DOHH2 (cell line): ENCODE results near the gene PRR9.

ENCODE experiments used
- H3F3A ChIP-seq: fragments of 200-600 bp; sonication (generic), shearing (Covaris generic); 2 replicates; pipeline ENCODE4 v1.6.0; 2016; ENCODE audit warnings: antibody characterized with exemption, mild to moderate bottlenecking; ENCODE audit not compliant: control insufficient read depth, insufficient read depth
- H3K27ac ChIP-seq: fragments of 200-600 bp; sonication (generic); 2 replicates; pipeline ENCODE4 v1.5.1; 2014; ENCODE audit warnings: low read depth, mild to moderate bottlenecking, low read length, moderate library complexity
- H3K27me3 ChIP-seq: fragments of 200-600 bp; sonication (generic); 2 replicates; pipeline ENCODE4 v1.6.1; 2014; ENCODE audit warnings: mild to moderate bottlenecking, low read length, mixed read lengths; ENCODE audit not compliant: control insufficient read depth
- H3K36me3 ChIP-seq: fragments of 200-600 bp; sonication (generic); 2 replicates; pipeline ENCODE4 v1.6.1; 2014; ENCODE audit warnings: mild to moderate bottlenecking, low read length, moderate library complexity, mixed read lengths; ENCODE audit not compliant: control insufficient read depth
- H3K4me1 ChIP-seq: fragments of 200-600 bp; sonication (generic); 2 replicates; pipeline ENCODE4 v1.6.1; 2014; ENCODE audit warnings: mild to moderate bottlenecking, low read length, mixed read lengths; ENCODE audit not compliant: control insufficient read depth
- H3K4me2 ChIP-seq: fragments of 200-600 bp; sonication (generic); 2 replicates; pipeline ENCODE4 v1.6.0; 2014; ENCODE audit warnings: mild to moderate bottlenecking, low read length, moderate library complexity
- H3K4me3 ChIP-seq: fragments of 200-600 bp; sonication (generic); 2 replicates; pipeline ENCODE4 v1.5.1; 2014; ENCODE audit warnings: mild to moderate bottlenecking, low read length, mixed read lengths
- H3K79me2 ChIP-seq: fragments of 200-600 bp; sonication (generic); 2 replicates; pipeline ENCODE4 v1.6.1; 2014; ENCODE audit warnings: mild to moderate bottlenecking, low read length, mixed read lengths; ENCODE audit not compliant: control insufficient read depth
- H3K9me2 ChIP-seq: fragments of 200-600 bp; sonication (generic); replicated peaks from 2 replicates; pipeline ENCODE4 v1.6.1; 2014; ENCODE audit warnings: mild to moderate bottlenecking, low read length, mixed read lengths; ENCODE audit not compliant: control insufficient read depth
- H3K9me3 ChIP-seq: fragments of 200-600 bp; sonication (generic); 2 replicates; pipeline ENCODE4 v1.6.1; 2014; ENCODE audit warnings: antibody characterized with exemption, low read length, mixed read lengths; ENCODE audit not compliant: control insufficient read depth, insufficient read depth
- H4K20me1 ChIP-seq: fragments of 200-600 bp; sonication (generic); 2 replicates; pipeline ENCODE4 v1.6.0; 2014; ENCODE audit warnings: low read depth, mild to moderate bottlenecking, antibody characterized with exemption, low read length, moderate library complexity; ENCODE audit not compliant: control insufficient read depth, insufficient read depth
- EZH2phosphoT487 ChIP-seq: fragments of 200-600 bp; sonication (generic); IDR thresholded peaks from 2 replicates; pipeline ENCODE4 v1.6.1; 2017; ENCODE audit warnings: borderline replicate concordance, mild to moderate bottlenecking, antibody characterized with exemption, low read length, moderate library complexity, mixed read lengths
- TF ChIP-seq, protein P1 (sequence below): fragments of 200-600 bp; sonication (generic); IDR thresholded peaks from one replicate; pipeline ENCODE4 v1.5.1; 2014; ENCODE audit warnings: antibody characterized with exemption, mild to moderate bottlenecking, low read depth, low read length; ENCODE audit not compliant: poor library complexity, severe bottlenecking

PRR9 gene

DNA sequence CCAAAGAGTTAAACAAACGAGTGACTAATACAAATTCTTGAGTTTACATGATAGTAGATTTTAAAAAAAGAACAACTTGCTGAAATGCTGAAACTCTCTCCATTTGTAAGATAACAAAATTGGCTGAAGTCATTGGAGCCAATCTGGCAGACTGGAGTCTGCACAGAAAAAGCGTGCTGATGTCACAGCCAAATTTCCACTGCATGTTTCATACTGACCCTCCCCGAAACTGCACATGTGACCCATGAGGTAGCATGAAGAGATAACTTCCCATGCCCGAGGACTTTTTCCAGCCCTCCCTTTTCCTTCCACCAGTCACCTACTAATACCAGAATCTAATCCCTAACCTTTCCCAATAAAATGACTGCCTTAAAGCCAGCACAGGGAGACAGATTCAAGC is 15.4 kb upstream of the PRR9 start:
- no peaks in the 10 kb centered on the region for H4K20me1 ChIP-seq
- H3K79me2 ChIP-seq, result no peaks in the 10 kb centered on the region
- H3K27ac ChIP-seq, result no peak overlapping the region
- H3K27me3 ChIP-seq, result no peaks in the 10 kb centered on the region
- no peaks in the 10 kb centered on the region for H3K9me2 ChIP-seq
- no peaks in the 10 kb centered on the region for H3K4me1 ChIP-seq
- H3K9me3 ChIP-seq, result no peaks in the 10 kb centered on the region
- no peaks in the 10 kb centered on the region for H3K36me3 ChIP-seq
- H3K4me3 ChIP-seq, result no peak overlapping the region
- TF ChIP-seq, protein P1, sequence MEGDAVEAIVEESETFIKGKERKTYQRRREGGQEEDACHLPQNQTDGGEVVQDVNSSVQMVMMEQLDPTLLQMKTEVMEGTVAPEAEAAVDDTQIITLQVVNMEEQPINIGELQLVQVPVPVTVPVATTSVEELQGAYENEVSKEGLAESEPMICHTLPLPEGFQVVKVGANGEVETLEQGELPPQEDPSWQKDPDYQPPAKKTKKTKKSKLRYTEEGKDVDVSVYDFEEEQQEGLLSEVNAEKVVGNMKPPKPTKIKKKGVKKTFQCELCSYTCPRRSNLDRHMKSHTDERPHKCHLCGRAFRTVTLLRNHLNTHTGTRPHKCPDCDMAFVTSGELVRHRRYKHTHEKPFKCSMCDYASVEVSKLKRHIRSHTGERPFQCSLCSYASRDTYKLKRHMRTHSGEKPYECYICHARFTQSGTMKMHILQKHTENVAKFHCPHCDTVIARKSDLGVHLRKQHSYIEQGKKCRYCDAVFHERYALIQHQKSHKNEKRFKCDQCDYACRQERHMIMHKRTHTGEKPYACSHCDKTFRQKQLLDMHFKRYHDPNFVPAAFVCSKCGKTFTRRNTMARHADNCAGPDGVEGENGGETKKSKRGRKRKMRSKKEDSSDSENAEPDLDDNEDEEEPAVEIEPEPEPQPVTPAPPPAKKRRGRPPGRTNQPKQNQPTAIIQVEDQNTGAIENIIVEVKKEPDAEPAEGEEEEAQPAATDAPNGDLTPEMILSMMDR, result no peak
- no peak for TF ChIP-seq EZH2phosphoT487
- no peaks in the 10 kb centered on the region for H3F3A ChIP-seq
- H3K4me2 ChIP-seq, result no peak overlapping the region

DNA sequence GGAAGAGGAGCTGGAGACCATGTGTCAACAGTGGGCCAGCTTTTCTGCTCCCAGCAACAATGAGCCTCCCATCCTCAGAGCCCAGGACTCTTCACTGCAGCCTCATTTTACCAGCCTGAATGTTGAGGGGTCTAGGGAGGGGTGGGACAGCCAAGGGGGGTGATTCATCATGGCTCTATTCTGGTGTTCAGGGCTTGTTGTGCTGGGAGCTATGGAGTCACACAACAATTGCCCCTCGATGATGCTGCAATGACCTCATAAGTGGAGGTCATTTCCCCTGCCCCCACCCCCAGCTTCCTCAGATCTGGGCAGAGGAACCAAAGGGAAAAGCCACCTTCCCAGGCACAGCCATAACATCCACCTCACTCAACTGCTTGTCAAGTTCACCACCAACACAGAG is 14.3 kb upstream of the PRR9 start, which contains the start of gene LELP1:
Gene LELP1 (plus strand): TSS at position 301 of the 400 bp plus-strand sequence. CDS start 1,278 bp downstream, outside the sequence.
- Histone ChIP-seq H3K4me1 (no peaks in the 10 kb centered on the region), H4K20me1 (no peaks in the 10 kb centered on the region), H3K79me2 (no peaks in the 10 kb centered on the region), H3F3A (no peaks in the 10 kb centered on the region), H3K9me2 (no peaks in the 10 kb centered on the region), H3K27ac (no peak within 1 kb of the TSS), H3K9me3 (no peaks in the 10 kb centered on the region), H3K4me3 (no peak within 1 kb of the TSS), H3K36me3 (no peaks in the 10 kb centered on the region), H3K27me3 (no peaks in the 10 kb centered on the region), H3K4me2 (no peak within 1 kb of the TSS)
- no peak for TF ChIP-seq EZH2phosphoT487

DNA sequence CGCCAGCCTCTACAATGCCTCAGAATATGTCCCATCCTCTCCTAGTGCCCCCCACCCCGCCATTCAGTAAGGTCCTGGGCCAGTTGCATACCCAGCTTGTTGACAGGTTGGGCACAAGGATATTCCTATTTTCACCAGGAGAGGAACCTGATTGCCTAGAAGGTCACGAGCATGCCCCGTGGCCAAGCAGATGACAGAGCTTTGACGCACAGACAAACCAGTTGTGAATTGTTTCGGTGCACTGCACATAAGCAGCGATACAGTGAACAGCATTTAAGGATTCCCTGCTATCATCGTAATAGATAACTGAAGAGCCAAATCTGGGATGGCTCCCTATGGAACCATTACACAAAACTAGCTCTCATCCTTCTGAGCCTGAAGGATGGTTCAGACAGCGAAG is 10.8 kb upstream of the PRR9 start:
- Histone ChIP-seq H3K9me3 (no peaks in the 10 kb centered on the region), H3K27me3 (no peaks in the 10 kb centered on the region), H3K4me1 (no peaks in the 10 kb centered on the region), H3K27ac (no peak overlapping the region), H3K79me2 (no peaks in the 10 kb centered on the region), H3K36me3 (no peaks in the 10 kb centered on the region), H3F3A (no peaks in the 10 kb centered on the region), H4K20me1 (no peaks in the 10 kb centered on the region), H3K4me3 (no peak overlapping the region), H3K9me2 (no peaks in the 10 kb centered on the region), H3K4me2 (no peak overlapping the region)
- TF ChIP-seq, protein P1, result no peak
- TF ChIP-seq EZH2phosphoT487, result no peak

DNA sequence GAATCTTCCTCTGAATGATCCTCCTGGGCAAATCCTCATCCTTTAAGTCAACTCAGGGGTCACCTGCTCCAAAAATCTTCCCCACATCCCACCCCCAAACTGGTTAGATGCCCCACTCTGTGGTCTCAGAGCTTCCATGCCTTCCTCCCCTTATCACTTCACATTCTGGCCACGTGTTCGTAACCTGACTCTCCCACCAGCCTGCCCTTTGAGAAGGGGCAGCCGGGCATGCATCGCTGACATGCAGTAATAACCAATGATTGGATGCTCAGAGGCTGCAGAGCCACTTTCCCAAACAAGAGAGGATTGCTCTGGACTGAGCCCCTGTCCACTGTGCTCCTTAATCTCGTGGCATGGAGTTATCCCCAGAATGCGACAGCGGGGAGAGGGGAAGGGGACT is 7.2 kb upstream of the PRR9 start:
- Histone ChIP-seq H3K27ac (no peak overlapping the region), H3K79me2 (no peaks in the 10 kb centered on the region), H3F3A (no peaks in the 10 kb centered on the region), H3K9me3 (no peaks in the 10 kb centered on the region), H3K27me3 (no peaks in the 10 kb centered on the region), H3K4me3 (no peak overlapping the region), H4K20me1 (no peaks in the 10 kb centered on the region), H3K9me2 (no peaks in the 10 kb centered on the region), H3K4me2 (no peak overlapping the region), H3K36me3 (no peaks in the 10 kb centered on the region), H3K4me1 (no peaks in the 10 kb centered on the region)
- TF ChIP-seq EZH2phosphoT487, result no peak
- TF ChIP-seq, protein P1, result no peak
